HepG2 (cell line): ENCODE measurements around the gene CDK11A. TPM values are rescaled to one million over a fixed set of nuclear protein-coding genes. Genes with fewer than 3 reads are reported as not detected.
A peak's percentile ranks its signal among the peaks of the same experiment; 100 is the strongest.
"Not testable (repeated sequence)": the region's sequence is repeated elsewhere in the genome, so short reads cannot be mapped to it uniquely, and the experiment has no call there.

Source experiments
- ATAC-seq: fragments of 200-7000 bp; cut with Tn5 transposase; 3 replicates; pipeline ENCODE4 v1.9.1; 2020; ENCODE audit warnings: mild to moderate bottlenecking, moderate library complexity
- BruUV-seq: library from RNA; stranded (reverse); fragments of 400-500 nt; replicated peaks from 2 replicates; lab custom pipeline; 2021; lab: Mats Ljungman, UMichigan
- CTCF ChIA-PET: fragments of 300-600 bp; formaldehyde crosslinking; extraction: SDS; loops from one replicate; lab custom pipeline; 2021; ENCODE audit warnings: low total read pairs, inconsistent platforms, low intra/inter-chr PET ratio; lab: Yijun Ruan, JAX
- POLR2A ChIA-PET: fragments of 350-600 bp; sonication (Branson Sonifier 250); formaldehyde crosslinking; loops from one replicate; lab custom pipeline; 2020; ENCODE audit warnings: antibody characterized with exemption, inconsistent platforms; lab: Yijun Ruan, JAX
- DNase-seq: peaks from one replicate; pipeline ENCODE4 v3.0.0-alpha.2; 2015; ENCODE audit warnings: low spot score
- FAIRE-seq: peaks from 3 replicates; lab custom pipeline; 2011; peaks lifted over from hg19 to GRCh38; lab: Jason Lieb, UNC
- H2AFZ ChIP-seq: one replicate; pipeline ENCODE4 v1.6.1; 2011; ENCODE audit warnings: low read length, inconsistent platforms
- H3K27ac ChIP-seq: fragments of 300-600 bp; 3 replicates; pipeline ENCODE4 v1.8.0; 2011; ENCODE audit warnings: mixed run types, mild to moderate bottlenecking, mixed read lengths, low read length, inconsistent platforms; ENCODE audit not compliant: insufficient read depth; ENCODE audit errors: extremely low read length
- H3K27me3 ChIP-seq, 2 experiments: fragments of 200-600 bp in 1 of 2; 2 replicates in 1 of 2; 3 replicates in 1 of 2; pipeline versions ENCODE4 v1.6.0 to v1.8.0; 2011; ENCODE audit warnings: low read length in 2 of 2, mild to moderate bottlenecking in 2 of 2, moderate library complexity in 2 of 2, inconsistent platforms in 1 of 2; ENCODE audit not compliant: insufficient read depth in 2 of 2, control insufficient read depth in 1 of 2
- H3K36me3 ChIP-seq, 2 experiments: fragments of 200-600 bp in 1 of 2; replicated peaks in 1 of 2; 2 replicates in 1 of 2; 3 replicates in 1 of 2; pipeline versions ENCODE4 v1.5.1 to v1.8.0; 2011; ENCODE audit warnings: low read length in 2 of 2, inconsistent platforms in 1 of 2; ENCODE audit not compliant: insufficient read depth in 2 of 2, control insufficient read depth in 1 of 2
- H3K4me1 ChIP-seq: 2 replicates; pipeline ENCODE4 v1.5.1; 2012; ENCODE audit warnings: low read length, inconsistent platforms; ENCODE audit not compliant: insufficient read depth
- H3K4me2 ChIP-seq: 2 replicates; pipeline ENCODE4 v1.6.0; 2011; ENCODE audit warnings: low read depth, low read length, inconsistent platforms
- H3K4me3 ChIP-seq, 3 experiments: fragments of 200-600 bp in 1 of 3; sonication (generic), shearing (Covaris generic) in 1 of 3; replicated peaks in 1 of 3; 2 replicates each; pipeline ENCODE4 v1.5.1; 2011 to 2016; ENCODE audit warnings: low read length in 3 of 3, inconsistent platforms in 2 of 3, low read depth in 2 of 3, mild to moderate bottlenecking in 2 of 3, control low read depth in 1 of 3, mixed read lengths in 1 of 3; ENCODE audit not compliant: insufficient read depth in 1 of 3
- H3K79me2 ChIP-seq: one replicate; pipeline ENCODE4 v1.6.1; 2011; ENCODE audit warnings: low read length, inconsistent platforms; ENCODE audit not compliant: insufficient read depth
- H3K9ac ChIP-seq: 2 replicates; pipeline ENCODE4 v1.6.0; 2011; ENCODE audit warnings: mild to moderate bottlenecking, low read depth, low read length, inconsistent platforms; ENCODE audit not compliant: insufficient read depth
- H3K9me3 ChIP-seq: 2 replicates; pipeline ENCODE4 v1.5.1; 2012; ENCODE audit warnings: mild to moderate bottlenecking, low read length
- H4K20me1 ChIP-seq: 2 replicates; pipeline ENCODE4 v1.6.0; 2011; ENCODE audit warnings: inconsistent platforms, mild to moderate bottlenecking, low read length, moderate library complexity; ENCODE audit not compliant: insufficient read depth
- BHLHE40 ChIP-seq: IDR thresholded peaks from 2 replicates; pipeline ENCODE4 v1.6.1; 2011; ENCODE audit warnings: low read length, improper control_type of control experiment
- GABPB1 ChIP-seq: IDR thresholded peaks from 2 replicates; pipeline ENCODE4 v1.6.1; 2016; ENCODE audit warnings: mild to moderate bottlenecking, missing genetic modification reagents, moderate library complexity, missing compliant biosample characterization
- HNRNPLL ChIP-seq: fragments of 200-400 bp; formaldehyde crosslinking; IDR thresholded peaks from 2 replicates; pipeline ENCODE4 v1.6.1; 2017; ENCODE audit warnings: mild to moderate bottlenecking, low read depth, low read length; ENCODE audit not compliant: poor library complexity, severe bottlenecking
- HOXA3 ChIP-seq: sonication (generic); formaldehyde crosslinking; IDR thresholded peaks from 2 replicates; pipeline ENCODE4 v1.5.0; 2020; ENCODE audit warnings: missing genetic modification reagents
- KDM2A ChIP-seq: sonication (generic); formaldehyde crosslinking; IDR thresholded peaks from 2 replicates; pipeline ENCODE4 v1.4.0; 2020; ENCODE audit warnings: low read depth, missing genetic modification reagents, borderline replicate concordance
- MAX ChIP-seq: IDR thresholded peaks from 2 replicates; pipeline ENCODE4 v1.6.1; 2012; ENCODE audit warnings: inconsistent platforms
- MXI1 ChIP-seq: IDR thresholded peaks from 3 replicates; pipeline ENCODE4 v1.6.1; 2012; ENCODE audit warnings: low read depth, low read length, inconsistent platforms, borderline replicate concordance
- PHF8 ChIP-seq: sonication (generic); formaldehyde crosslinking; IDR thresholded peaks from 2 replicates; pipeline ENCODE4 v1.5.0; 2020; ENCODE audit warnings: missing genetic modification reagents
- PRDM10 ChIP-seq: sonication (generic); formaldehyde crosslinking; IDR thresholded peaks from 2 replicates; pipeline ENCODE4 v1.4.0; 2020; ENCODE audit warnings: low read depth, missing genetic modification reagents
- RBFOX2 ChIP-seq: fragments of 200-400 bp; formaldehyde crosslinking; IDR thresholded peaks from 2 replicates; pipeline ENCODE4 v1.6.1; 2017; ENCODE audit warnings: low read depth, mild to moderate bottlenecking, low read length
- SAP130 ChIP-seq: IDR thresholded peaks from 2 replicates; pipeline ENCODE4 v1.6.1; 2016; ENCODE audit warnings: low read depth
- TAF1 ChIP-seq: sonication (generic); formaldehyde crosslinking; IDR thresholded peaks from 2 replicates; pipeline ENCODE4 v1.4.0; 2020; ENCODE audit warnings: missing genetic modification reagents
- THAP11 ChIP-seq: IDR thresholded peaks from 2 replicates; pipeline ENCODE4 v1.6.1; 2016; ENCODE audit warnings: missing biosample characterization, missing genetic modification reagents
- ZFY ChIP-seq: sonication (generic); formaldehyde crosslinking; IDR thresholded peaks from 2 replicates; pipeline ENCODE4 v1.4.0; 2020; ENCODE audit warnings: missing genetic modification reagents
- WGBS: methylation state at CpG from one replicate; pipeline ENCODE4 v1.1.6; 2017; ENCODE audit warnings: low lambda C conversion rate; 5-methylcytosine and 5-hydroxymethylcytosine counted together
- in situ Hi-C: cut with HindIII; loops from 2 replicates; pipeline ENCODE4 v1.10.0; 2017; ENCODE audit warnings: low pct_unique_long_range_greater_than_20kb; ENCODE audit not compliant: extremely low pct_ligation_motif_present
- intact Hi-C: fragments of 100-400 bp; cut with micrococcal nuclease; formaldehyde crosslinking; loops from one replicate; pipeline ENCODE4 v1.10.0; 2022; ENCODE audit not compliant: unreplicated experiment
- polyA plus RNA-seq, 8 experiments: library from polyadenylated mRNA; depleted of rRNA in 3 of 8; stranded (reverse) in 7 of 8; unstranded in 1 of 8; fragments of >200 nt; fragmentation: Illumina TruSeq in 4 of 8; extraction: Trizol in 4 of 8; gene quantifications; 2 replicates each; pipeline versions ENCODE4 v1.2.1 to v1.2.3, GENCODE V29; 2011 to 2016; ENCODE audit warnings: low read depth in 4 of 8, missing spikeins in 1 of 8, mixed read lengths in 1 of 8; ENCODE audit not compliant: insufficient read depth in 1 of 8
- total RNA-seq, 5 experiments: library from RNA; depleted of rRNA; stranded (reverse); fragments of >200 nt; fragmentation: Illumina TruSeq; extraction: Trizol; gene quantifications; 2 replicates each; pipeline ENCODE4 v1.2.3, GENCODE V29; 2016; ENCODE audit warnings: low read depth in 1 of 5
- TF ChIP-seq, protein P1 (sequence below): sonication (generic); formaldehyde crosslinking; IDR thresholded peaks from 2 replicates; pipeline ENCODE4 v1.4.0; 2020; ENCODE audit warnings: missing genetic modification reagents

Gene CDK11A
- total and polyA plus RNA-seq, 2 of the 13 experiments (the other 11 are each of a cell fraction or from before 2014, with no cell fraction given), result 11.2 to 17.9 TPM

GRCh38 chr1:1692714-1693647, 31.2 kb downstream of the CDK11A start, which contains the start of gene SLC35E2B:
TSS of gene SLC35E2B (minus strand) at chr1:1692795. CDS start at chr1:1676699, 16,096 bp downstream.
- Histone ChIP-seq H3K4me3 (peak within 1 kb of the TSS; percentile 30 to 64 (median 60); a peak in 5 of 6 replicates), H3K4me2 (peak within 1 kb of the TSS; percentile 63; the same call in 1 of the 2 replicates), H3K9ac (peak within 1 kb of the TSS; percentile 56; the same call in 1 of the 2 replicates), H3K27ac (peak within 1 kb of the TSS; percentile 76)
- in situ Hi-C loops, BruUV-seq, H3K79me2 ChIP-seq, H4K20me1 ChIP-seq, H3K36me3 ChIP-seq, H2AFZ ChIP-seq, intact Hi-C loops, POLR2A ChIA-PET, H3K9me3 ChIP-seq, H3K4me1 ChIP-seq, CTCF ChIA-PET, H3K27me3 ChIP-seq: not testable (repeated sequence)
- no CpG with 5 or more reads among the region's 98 CpGs for WGBS
- TF ChIP-seq HOXA3 (CRISPR knock-in tag) (peak; percentile 29; the same call in 1 of the 2 replicates), PHF8 (CRISPR knock-in tag) (peak; percentile 41), THAP11 (CRISPR knock-in tag) (peak; percentile 34; the same call in 1 of the 2 replicates), PRDM10 (CRISPR knock-in tag) (peak; percentile 98), RBFOX2 (peak; percentile 47), KDM2A (peak; percentile 42; the same call in 1 of the 2 replicates), SAP130 (CRISPR knock-in tag) (peak; percentile 40; the same call in 1 of the 2 replicates), MAX (peak; percentile 32; the same call in 1 of the 2 replicates), BHLHE40 (peak; percentile 83), ZFY (peak; percentile 57; the same call in 1 of the 2 replicates), MXI1 (peak; percentile 29; the same call in 1 of the 3 replicates), HNRNPLL (peak; percentile 33), GABPB1 (peak; percentile 79), TAF1 (CRISPR knock-in tag) (peak; percentile 44; the same call in 1 of the 2 replicates)
- TF ChIP-seq, protein P1, sequence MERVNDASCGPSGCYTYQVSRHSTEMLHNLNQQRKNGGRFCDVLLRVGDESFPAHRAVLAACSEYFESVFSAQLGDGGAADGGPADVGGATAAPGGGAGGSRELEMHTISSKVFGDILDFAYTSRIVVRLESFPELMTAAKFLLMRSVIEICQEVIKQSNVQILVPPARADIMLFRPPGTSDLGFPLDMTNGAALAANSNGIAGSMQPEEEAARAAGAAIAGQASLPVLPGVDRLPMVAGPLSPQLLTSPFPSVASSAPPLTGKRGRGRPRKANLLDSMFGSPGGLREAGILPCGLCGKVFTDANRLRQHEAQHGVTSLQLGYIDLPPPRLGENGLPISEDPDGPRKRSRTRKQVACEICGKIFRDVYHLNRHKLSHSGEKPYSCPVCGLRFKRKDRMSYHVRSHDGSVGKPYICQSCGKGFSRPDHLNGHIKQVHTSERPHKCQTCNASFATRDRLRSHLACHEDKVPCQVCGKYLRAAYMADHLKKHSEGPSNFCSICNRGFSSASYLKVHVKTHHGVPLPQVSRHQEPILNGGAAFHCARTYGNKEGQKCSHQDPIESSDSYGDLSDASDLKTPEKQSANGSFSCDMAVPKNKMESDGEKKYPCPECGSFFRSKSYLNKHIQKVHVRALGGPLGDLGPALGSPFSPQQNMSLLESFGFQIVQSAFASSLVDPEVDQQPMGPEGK (CRISPR knock-in tag), result 0 out of 2 replicates have a peak, but pooled peaks have one; percentile 4
- peak; percentile 88 for ATAC-seq
- DNase-seq, result peak; percentile 52
- FAIRE-seq, result peak; percentile 90
